Measurements from ENCODE around the gene SYNE1.
"Not testable (repeated sequence)": the region's sequence is repeated elsewhere in the genome, so short reads cannot be mapped to it uniquely, and the experiment has no call there.

Gene SYNE1

DNA sequence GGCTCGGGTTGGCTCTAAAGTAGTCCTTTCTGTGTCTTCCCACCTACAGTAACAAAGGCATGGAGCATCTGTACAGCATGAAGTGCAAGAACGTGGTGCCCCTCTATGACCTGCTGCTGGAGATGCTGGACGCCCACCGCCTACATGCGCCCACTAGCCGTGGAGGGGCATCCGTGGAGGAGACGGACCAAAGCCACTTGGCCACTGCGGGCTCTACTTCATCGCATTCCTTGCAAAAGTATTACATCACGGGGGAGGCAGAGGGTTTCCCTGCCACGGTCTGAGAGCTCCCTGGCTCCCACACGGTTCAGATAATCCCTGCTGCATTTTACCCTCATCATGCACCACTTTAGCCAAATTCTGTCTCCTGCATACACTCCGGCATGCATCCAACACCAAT lies 538.5 kb downstream of the SYNE1 start:
- no peak for DNase-seq (ENCODE audit: low spot score)

DNA sequence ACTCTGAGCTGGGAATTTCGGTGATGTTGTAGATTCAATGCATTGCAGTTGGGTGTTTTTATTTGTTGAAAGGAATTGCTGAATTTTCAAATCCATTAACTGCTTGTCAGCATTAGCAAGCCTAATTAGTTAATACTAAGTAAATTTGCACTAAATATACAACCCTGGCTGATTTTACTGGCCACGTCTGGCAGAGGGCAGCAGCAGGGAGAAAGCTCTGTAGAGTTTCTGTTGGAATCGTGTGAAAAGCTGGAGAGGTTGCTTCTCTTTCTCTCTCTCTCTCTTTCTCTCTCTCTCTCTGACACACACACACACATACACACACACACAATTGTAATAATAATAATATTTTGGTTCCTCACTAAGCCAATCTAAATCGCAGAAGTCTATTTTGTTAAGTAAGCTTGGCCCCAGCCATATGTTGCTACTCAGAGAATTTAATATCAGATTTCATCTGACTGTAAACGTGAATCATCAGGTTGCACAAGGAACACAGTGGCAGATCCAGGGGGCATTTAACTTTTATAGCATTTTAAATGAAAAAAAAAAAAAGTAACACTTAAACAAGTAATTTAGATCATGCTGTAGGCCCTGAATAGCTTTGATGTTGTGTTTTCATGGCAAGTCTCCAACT lies 540.2 kb downstream of the SYNE1 start:
- DNase-seq (ENCODE audit: low spot score): no peak

DNA sequence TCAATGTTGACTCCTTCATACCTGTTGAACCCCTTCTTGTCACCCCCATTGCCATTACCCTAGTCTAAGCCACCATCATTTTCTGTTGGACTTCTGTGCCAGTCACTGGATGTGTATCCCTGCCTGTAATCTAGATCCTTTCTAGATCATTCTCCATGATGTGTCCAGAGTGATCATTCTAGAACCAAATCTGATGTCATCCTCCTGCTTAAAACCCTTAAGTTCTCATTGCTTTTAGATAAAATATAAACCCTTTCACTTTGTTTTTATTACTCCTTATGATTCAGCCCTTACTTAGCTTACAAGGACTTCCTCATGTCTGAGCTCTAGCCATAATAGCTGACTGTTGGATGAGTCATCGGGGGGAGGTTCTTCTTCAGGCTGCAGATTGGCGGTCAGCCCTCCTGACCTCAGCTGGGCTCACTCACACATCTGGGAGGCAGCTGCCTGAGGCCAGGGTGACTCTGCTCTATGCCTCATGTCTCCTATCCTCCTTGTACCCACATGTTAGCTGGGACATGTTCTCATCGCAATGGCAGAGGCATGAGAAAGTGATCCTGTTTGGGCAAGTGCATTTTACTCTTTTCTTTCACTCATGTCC lies 542.1 kb downstream of the SYNE1 start:
- peak; percentile 94 for DNase-seq (ENCODE audit: low spot score)

DNA sequence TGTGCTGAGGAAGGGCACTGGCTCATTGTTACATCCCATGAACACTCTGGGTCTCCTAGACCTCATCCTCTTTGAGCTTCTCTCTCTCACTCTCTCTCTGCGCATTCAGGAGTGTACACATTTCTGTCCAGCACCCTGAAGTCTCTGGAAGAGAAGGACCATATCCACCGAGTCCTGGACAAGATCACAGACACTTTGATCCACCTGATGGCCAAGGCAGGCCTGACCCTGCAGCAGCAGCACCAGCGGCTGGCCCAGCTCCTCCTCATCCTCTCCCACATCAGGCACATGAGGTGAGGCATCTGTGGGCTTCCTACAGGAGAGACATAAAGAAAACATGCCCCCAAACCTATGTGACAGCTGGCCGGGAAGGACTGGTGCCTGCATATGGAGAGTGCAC lies 542.9 kb downstream of the SYNE1 start:
- no peak for DNase-seq (ENCODE audit: low spot score)

DNA sequence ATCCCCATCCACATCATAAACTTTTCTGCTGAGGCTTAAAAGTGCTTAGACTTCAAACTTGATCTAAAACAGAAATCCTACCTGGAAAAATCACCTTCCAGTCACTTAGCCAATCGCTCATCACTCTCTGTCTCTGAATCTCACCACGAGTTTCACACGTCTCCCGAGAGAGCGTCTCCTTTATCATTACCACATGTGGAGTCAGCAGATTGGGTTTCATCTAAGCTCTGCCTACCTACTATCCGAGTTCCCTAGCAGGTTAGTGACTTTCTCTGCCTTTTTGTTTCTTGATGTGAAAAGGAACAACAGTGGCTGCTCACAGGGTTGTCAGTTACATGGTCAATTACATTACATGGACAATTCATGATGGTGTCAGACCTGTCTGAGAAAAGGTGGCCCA lies 543.5 kb downstream of the SYNE1 start:
- DNase-seq (ENCODE audit: low spot score): no peak

DNA sequence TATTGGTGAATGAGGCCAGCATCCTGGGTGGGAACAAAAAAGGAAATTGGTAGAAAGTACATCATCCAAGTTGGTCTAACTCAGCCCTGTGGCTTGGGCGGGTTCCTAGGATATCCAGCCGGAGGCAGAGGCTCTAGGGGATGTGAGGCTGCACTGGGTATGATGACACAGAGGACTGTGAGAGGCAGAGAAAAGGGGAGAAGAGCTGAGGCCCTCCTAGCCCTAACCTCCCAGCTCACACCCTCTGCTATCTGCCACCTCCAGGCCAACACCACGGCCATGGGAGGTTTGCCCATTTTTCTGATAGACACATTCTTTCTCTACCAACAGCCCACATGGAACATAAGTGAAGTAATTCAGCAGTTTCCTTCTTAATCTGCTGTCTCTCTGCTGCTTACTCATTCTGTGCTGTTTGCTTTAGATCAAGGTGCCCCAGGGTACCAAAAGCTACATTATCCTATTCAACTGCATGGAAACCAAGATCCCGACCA lies 545.3 kb downstream of the SYNE1 start:
- DNase-seq (ENCODE audit: low spot score): no peak

DNA sequence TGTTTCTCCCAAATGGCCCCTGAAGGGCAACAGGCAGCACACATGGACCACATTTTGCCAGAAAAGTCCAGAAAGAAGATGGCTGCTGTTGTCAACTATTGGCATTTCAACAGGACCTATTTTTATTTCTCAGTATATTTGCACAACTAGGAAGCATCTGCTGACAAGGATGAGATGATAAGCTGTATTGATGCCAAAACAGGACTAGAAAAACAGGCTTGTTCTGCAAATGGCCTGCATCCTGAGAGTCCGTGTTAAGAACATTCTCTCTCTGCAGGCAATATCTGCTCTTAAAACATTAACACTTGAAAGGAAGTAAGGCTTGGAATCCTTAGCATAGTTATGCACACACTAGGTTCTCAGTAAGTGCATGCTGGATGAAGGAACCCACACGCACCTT lies 546.0 kb downstream of the SYNE1 start:
- no peak for DNase-seq (ENCODE audit: low spot score)

DNA sequence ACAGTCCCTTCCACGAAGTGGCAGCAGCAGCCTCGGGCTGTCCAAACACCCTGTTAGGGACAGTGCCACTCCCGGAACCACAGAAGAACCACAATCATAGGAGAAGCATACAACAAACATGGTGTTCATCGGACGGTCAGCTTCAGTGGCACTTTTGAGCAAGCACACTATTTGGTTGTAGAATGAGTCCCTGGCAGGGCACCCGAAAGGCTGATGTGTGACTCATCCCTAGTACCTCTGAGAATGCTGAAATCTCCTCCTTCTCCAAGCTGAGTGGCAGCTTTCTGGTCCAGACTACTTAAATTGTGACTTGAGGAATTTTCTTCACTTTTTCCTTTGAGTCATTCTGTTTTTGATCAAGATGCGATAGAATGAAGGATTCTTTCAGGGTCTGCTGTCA lies 547.2 kb downstream of the SYNE1 start:
- no peak for DNase-seq (ENCODE audit: low spot score)

DNA sequence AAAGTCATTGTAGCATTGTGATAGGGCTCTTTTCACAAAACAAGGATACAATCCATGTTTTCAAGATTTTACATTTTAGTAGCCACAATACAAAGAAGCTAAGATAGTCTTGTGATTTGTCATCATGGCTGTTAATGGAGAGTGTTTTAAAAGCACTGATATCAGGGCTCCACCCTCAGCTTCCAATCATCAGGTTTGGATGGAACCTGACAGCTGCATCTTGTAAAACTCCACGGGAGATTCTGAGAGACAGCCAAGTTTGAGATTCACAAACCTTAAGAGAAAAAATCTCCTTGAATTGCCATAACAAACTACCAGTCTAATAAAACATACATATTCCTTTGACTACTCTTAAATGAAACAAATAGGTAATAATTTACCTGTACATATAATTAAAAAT lies 549.5 kb downstream of the SYNE1 start:
- DNase-seq (ENCODE audit: low spot score): no peak

DNA sequence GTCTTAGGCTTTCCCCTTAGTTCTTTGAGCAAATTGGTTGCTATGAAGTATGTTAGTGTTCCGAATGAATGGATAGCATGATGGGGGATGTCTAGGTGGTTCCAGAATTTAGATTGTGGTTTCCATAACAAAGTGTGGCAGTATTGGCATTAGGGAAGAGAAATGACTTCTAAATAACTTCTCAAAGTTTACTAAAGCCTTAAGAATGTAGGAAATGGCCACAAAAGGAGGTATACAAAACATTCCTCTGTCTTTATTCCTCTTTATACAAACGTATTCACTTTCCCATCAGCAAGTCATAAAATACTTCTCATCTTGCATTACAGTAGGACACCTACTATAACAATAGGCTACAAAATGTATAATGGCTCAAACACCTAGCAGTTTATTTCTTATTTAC lies 550.1 kb downstream of the SYNE1 start:
- DNase-seq (ENCODE audit: low spot score): no peak

DNA sequence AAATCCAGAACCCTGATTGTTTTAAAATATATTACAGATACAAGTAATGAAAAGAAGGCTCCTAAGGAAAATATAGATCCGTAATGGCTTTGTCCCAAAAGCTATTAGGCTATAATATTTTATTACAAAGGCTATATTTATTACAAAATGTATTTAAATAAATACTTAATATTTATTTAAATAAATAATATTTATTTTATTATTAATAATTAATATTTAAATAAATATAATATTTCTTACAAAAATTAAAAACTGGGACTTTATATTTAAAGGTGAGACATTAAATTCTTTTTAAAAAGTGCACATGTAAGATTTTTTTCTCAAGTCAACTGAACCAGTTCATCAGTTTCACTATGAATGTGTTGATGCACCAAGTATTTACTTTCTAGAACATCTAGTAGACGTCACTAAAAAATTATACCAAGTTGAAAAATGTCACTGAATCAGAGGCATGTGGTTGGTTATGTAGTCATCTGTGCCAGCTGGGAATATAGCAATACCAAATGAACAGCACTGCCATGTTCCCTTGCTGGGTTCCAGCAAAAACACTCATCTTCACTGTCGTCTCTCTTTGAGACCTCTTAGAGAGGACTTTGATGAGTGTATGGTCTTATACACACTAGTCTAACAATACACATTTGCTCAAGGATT lies 550.8 kb downstream of the SYNE1 start:
- DNase-seq (ENCODE audit: low spot score): no peak

DNA sequence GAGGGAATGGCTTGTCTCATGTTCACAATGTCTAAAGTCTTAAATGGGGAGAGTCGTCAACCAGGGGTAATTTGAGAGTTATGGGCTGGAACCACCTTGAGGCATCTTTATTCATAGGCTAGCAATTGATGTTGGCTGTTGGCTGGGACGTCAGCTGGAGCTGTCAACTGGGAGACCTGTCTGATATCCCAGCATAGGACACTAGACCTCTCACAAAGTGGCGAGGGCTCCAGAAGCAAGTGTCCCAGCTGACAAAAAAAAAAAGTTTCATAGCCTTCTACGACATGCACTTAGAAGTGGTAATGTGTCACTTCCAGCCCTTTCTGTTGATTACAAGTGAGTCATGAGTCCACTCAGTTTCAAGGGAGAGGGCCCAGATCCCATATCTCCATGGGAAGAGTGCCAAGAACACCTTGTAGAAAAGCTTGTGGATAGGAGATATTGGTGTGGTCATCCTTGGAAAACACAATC lies 551.7 kb downstream of the SYNE1 start:
- no peak for DNase-seq (ENCODE audit: low spot score)

DNA sequence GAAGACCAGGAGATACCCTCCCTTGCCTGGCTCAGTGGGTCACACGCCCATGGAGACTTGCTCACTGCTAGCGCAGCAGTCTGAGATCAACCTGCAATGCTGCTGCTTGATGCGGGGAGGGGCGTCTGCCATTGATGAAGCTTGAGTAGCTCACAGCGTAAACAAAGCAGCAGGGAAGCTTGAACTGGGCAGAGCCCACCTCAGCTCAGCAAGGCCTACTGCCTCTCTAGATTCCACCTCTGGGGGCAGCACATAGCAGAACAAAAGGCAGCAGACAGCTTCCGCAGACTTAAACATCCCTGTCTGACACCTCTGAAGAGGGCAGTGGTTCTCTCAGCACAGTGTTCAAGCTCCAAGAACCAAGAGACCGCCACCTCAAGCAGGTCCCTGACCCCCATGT lies 558.4 kb downstream of the SYNE1 start:
- DNase-seq (ENCODE audit: low spot score): no peak

DNA sequence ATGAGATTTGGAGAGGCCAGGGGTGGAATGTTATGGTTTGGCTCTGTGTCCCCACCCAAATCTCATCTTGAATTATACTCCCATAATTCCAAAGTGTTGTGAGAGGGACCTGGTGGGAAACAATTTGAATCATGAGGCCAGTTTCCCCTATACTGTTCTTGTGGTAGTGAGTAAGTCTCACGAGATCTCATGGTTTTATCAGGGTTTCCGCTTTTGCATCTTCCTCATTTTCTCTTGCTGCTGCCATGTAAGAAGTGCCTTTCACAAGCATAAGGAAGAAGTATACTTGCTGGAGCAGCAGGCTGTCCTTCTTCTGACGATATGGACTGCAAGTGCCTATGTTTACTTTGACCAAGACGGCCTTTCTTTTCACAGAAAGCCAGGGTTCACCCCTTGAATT lies 559.2 kb downstream of the SYNE1 start:
- DNase-seq (ENCODE audit: low spot score): no peak

DNA sequence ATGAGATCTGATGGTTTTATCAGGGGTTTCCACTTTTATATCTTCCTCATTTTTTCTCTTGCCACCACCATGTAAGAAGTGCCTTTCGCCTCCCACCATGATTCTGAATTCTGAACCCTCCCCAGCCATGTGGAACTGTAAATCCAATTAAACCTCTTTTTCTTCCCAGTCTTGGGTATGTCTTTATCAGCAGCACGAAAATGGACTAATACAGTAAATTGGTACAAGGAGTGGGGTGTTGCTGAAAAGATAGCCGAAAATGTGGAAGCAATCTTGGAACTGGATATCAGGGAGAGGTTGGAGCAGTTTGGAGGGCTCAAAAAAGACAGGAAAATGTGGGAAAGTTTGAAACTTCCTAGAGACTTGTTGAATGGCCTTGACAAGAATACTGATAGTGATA lies 560.9 kb downstream of the SYNE1 start:
- DNase-seq (ENCODE audit: low spot score): not testable (repeated sequence)

DNA sequence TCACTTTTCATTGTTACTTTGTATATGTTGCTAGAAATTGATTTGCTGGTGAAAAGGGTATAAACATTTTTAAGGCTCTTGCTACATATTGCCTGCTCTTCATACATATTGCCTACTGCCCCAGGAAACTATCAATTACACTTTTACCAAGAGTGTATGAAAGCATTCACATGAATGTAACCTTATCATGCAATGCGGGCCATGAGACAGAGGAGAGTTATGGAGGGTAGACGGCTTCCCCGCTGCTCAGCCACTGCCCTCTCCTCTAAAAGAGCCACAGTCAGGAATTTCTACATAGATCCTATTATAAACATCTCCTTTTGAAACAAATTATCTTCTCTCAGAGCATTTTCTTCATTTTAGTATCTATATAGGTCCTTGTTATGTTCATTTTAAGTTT lies 565.3 kb downstream of the SYNE1 start:
- DNase-seq (ENCODE audit: low spot score): no peak

Data from COLO829 (cell line).